PC-3 (cell line): ENCODE data around the gene CAPN5. TPM values are rescaled to one million over a fixed set of nuclear protein-coding genes. Genes with fewer than 3 reads are reported as not detected.
"Not testable (repeated sequence)": the region's sequence is repeated elsewhere in the genome, so short reads cannot be mapped to it uniquely, and the experiment has no call there.

Experiments
- ATAC-seq: fragments of 200-7000 bp; cut with Tn5 transposase; 2 replicates; pipeline ENCODE4 v1.9.1; 2020; ENCODE audit warnings: mild to moderate bottlenecking, moderate library complexity
- BruUV-seq: library from RNA; stranded (reverse); fragments of 400-500 nt; replicated peaks from 2 replicates; lab custom pipeline; 2021; lab: Mats Ljungman, UMichigan
- CTCF ChIA-PET: fragments of 300-600 bp; sonication (Branson Sonifier 250); formaldehyde crosslinking; loops from one replicate; lab custom pipeline; 2022; ENCODE audit warnings: antibody characterized with exemption; lab: Charles Lee
- POLR2A ChIA-PET: fragments of 300-600 bp; sonication (Branson Sonifier 250); formaldehyde crosslinking; loops from one replicate; lab custom pipeline; 2022; ENCODE audit warnings: antibody characterized with exemption; ENCODE audit not compliant: unreplicated experiment; lab: Charles Lee
- DNase-seq: peaks from one replicate; pipeline ENCODE4 v3.0.0-alpha.2; 2015
- H2AFZ ChIP-seq: fragments of 300-600 bp; sonication (generic); 2 replicates; pipeline ENCODE4 v1.6.0; 2016; ENCODE audit warnings: antibody characterized with exemption, low read length
- H3F3A ChIP-seq: fragments of 300-600 bp; sonication (generic); one replicate; pipeline ENCODE4 v1.6.0; 2017; ENCODE audit warnings: antibody characterized with exemption, low read length, control low read depth, mild to moderate bottlenecking; ENCODE audit not compliant: unreplicated experiment
- H3K27ac ChIP-seq: fragments of 300-600 bp; sonication (generic); 2 replicates; pipeline ENCODE4 v1.5.1; 2016; ENCODE audit warnings: mild to moderate bottlenecking, low read length
- H3K27me3 ChIP-seq: fragments of 300-600 bp; sonication (generic); 2 replicates; pipeline ENCODE4 v1.6.1; 2016; ENCODE audit warnings: low read length, mixed read lengths
- H3K36me3 ChIP-seq: fragments of 300-600 bp; sonication (generic); 2 replicates; pipeline ENCODE4 v1.6.1; 2016; ENCODE audit warnings: low read depth, mixed run types, low read length, mixed read lengths
- H3K4me1 ChIP-seq: fragments of 300-600 bp; sonication (generic); 2 replicates; pipeline ENCODE4 v1.5.1; 2016; ENCODE audit warnings: low read length; ENCODE audit not compliant: insufficient read depth
- H3K4me2 ChIP-seq: fragments of 300-600 bp; sonication (generic); 2 replicates; pipeline ENCODE4 v1.6.0; 2016; ENCODE audit warnings: low read length
- H3K4me3 ChIP-seq: fragments of 300-600 bp; sonication (generic); 2 replicates; pipeline ENCODE4 v1.5.1; 2016; ENCODE audit warnings: mild to moderate bottlenecking, low read length, mixed read lengths
- H3K79me2 ChIP-seq: fragments of 300-600 bp; sonication (generic); 2 replicates; pipeline ENCODE4 v1.6.1; 2017; ENCODE audit warnings: low read length, mixed read lengths
- H3K9ac ChIP-seq: fragments of 300-600 bp; sonication (generic); 2 replicates; pipeline ENCODE4 v1.6.0; 2016; ENCODE audit warnings: mild to moderate bottlenecking, low read length
- H3K9me2 ChIP-seq: fragments of 300-600 bp; sonication (generic); replicated peaks from 2 replicates; pipeline ENCODE4 v1.6.1; 2016; ENCODE audit warnings: mixed run types, low read length, mixed read lengths
- H3K9me3 ChIP-seq: fragments of 300-600 bp; sonication (generic); 2 replicates; pipeline ENCODE4 v1.6.1; 2016; ENCODE audit warnings: low read length, mixed read lengths
- H4K20me1 ChIP-seq: fragments of 300-600 bp; sonication (generic); 2 replicates; pipeline ENCODE4 v1.6.1; 2016; ENCODE audit warnings: low read length, mixed read lengths
- EZH2 ChIP-seq: fragments of 300-600 bp; sonication (generic); IDR thresholded peaks from one replicate; pipeline ENCODE4 v1.6.1; 2017; ENCODE audit warnings: antibody characterized with exemption, mild to moderate bottlenecking, low read length; ENCODE audit not compliant: unreplicated experiment
- EZH2phosphoT487 ChIP-seq: fragments of 300-600 bp; sonication (generic); IDR thresholded peaks from 2 replicates; pipeline ENCODE4 v1.6.1; 2018; ENCODE audit warnings: mild to moderate bottlenecking, antibody characterized with exemption, low read length, borderline replicate concordance
- intact Hi-C: fragments of 100-400 bp; cut with micrococcal nuclease; formaldehyde crosslinking; loops from 2 replicates; pipeline ENCODE4 v1.9.0; 2023
- total RNA-seq: library from RNA; depleted of rRNA; stranded (reverse); fragments of >200 nt; gene quantifications from 2 replicates; pipeline ENCODE4 v1.2.3, GENCODE V29; 2014
- TF ChIP-seq, protein P1 (sequence below): fragments of 300-600 bp; sonication (generic); conservative IDR thresholded peaks from 2 replicates; pipeline ENCODE4 v1.5.1; 2017; ENCODE audit warnings: antibody characterized with exemption, low read depth, mild to moderate bottlenecking, low read length

Gene CAPN5
- total RNA-seq, 1 experiment from 2014 or later: 6.3 TPM

- TF ChIP-seq, protein P1, sequence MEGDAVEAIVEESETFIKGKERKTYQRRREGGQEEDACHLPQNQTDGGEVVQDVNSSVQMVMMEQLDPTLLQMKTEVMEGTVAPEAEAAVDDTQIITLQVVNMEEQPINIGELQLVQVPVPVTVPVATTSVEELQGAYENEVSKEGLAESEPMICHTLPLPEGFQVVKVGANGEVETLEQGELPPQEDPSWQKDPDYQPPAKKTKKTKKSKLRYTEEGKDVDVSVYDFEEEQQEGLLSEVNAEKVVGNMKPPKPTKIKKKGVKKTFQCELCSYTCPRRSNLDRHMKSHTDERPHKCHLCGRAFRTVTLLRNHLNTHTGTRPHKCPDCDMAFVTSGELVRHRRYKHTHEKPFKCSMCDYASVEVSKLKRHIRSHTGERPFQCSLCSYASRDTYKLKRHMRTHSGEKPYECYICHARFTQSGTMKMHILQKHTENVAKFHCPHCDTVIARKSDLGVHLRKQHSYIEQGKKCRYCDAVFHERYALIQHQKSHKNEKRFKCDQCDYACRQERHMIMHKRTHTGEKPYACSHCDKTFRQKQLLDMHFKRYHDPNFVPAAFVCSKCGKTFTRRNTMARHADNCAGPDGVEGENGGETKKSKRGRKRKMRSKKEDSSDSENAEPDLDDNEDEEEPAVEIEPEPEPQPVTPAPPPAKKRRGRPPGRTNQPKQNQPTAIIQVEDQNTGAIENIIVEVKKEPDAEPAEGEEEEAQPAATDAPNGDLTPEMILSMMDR: no peak
- no peak for TF ChIP-seq EZH2
- TF ChIP-seq EZH2phosphoT487: no peak
- ChIA-PET CTCF (interaction anchor here (1.2 kb wide), 1 partner anchor 177 kb away, joined by 3 read pairs; no protein-coding TSS in a partner anchor), POLR2A (no interaction called here)
- no peaks in the 10 kb centered on the region for H3K9me2 ChIP-seq
- H3F3A ChIP-seq: no peaks in the 10 kb centered on the region
- H4K20me1 ChIP-seq: no peaks in the 10 kb centered on the region
- no peak overlapping the region for H3K9ac ChIP-seq
- intact Hi-C loops: no loop called here
- DNase-seq (no peak), ATAC-seq (no peak)
- H3K36me3 ChIP-seq: no peaks in the 10 kb centered on the region
- no peak overlapping the region for H2AFZ ChIP-seq
- no peaks in the 10 kb centered on the region for H3K27me3 ChIP-seq
- H3K4me2 ChIP-seq: no peak overlapping the region
- no peaks in the 10 kb centered on the region for H3K79me2 ChIP-seq
- H3K9me3 ChIP-seq: no peaks in the 10 kb centered on the region
- BruUV-seq: no TSS peak
- no peak overlapping the region for H3K4me3 ChIP-seq
- peaks cover 2% of the 10 kb centered on the region; the same call in 1 of the 2 replicates for H3K4me1 ChIP-seq
- no peak overlapping the region for H3K27ac ChIP-seq
Observed at GRCh38 chr11:77095551-77096490, 29.1 kb downstream of the CAPN5 start.

DNA sequence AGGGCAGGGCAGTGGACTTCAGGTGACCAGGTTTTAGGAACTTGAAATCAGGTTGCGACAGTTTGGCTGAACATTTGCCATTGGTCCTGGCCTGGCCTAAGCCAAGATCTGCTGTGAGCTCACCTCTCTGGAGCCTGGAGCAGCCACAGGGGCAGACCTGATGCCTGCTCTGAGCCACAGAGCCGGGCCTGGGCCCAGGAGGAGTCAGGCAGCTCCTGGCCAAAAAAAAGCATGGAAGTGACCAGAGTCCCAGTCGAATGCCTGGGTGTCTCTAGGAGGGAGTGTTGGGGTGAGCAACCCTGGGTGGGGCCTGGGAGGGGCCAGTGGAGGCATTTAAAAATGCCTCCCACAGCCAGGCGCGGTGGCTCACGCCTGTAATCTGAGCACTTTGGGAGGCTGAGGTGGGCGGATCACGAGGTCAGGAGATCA lies 29.8 kb downstream of the CAPN5 start:
- Histone ChIP-seq H3K9me3 (no peaks in the 10 kb centered on the region), H3K4me1 (no peaks in the 10 kb centered on the region), H2AFZ (no peak overlapping the region), H3K9ac (no peak overlapping the region), H3F3A (no peaks in the 10 kb centered on the region), H3K36me3 (no peaks in the 10 kb centered on the region), H3K79me2 (no peaks in the 10 kb centered on the region), H4K20me1 (no peaks in the 10 kb centered on the region), H3K9me2 (no peaks in the 10 kb centered on the region), H3K27me3 (no peaks in the 10 kb centered on the region), H3K4me3 (no peak overlapping the region), H3K4me2 (no peak overlapping the region), H3K27ac (no peak overlapping the region)
- POLR2A ChIA-PET: no interaction called here
- no TSS peak for BruUV-seq
- ATAC-seq (no peak), DNase-seq (no peak)
- CTCF ChIA-PET: interaction anchor here (0.6 to 1.2 kb wide), 2 partner anchors 49 to 178 kb away, joined by 3 to 5 read pairs; no protein-coding TSS in a partner anchor
- TF ChIP-seq EZH2: no peak
- TF ChIP-seq EZH2phosphoT487: no peak
- TF ChIP-seq, protein P1: no peak
- intact Hi-C loops: no loop called here

- BruUV-seq, H3K9me2 ChIP-seq, H3K36me3 ChIP-seq, H3K9ac ChIP-seq, H3K4me2 ChIP-seq, H3K27me3 ChIP-seq, POLR2A ChIA-PET, H3K9me3 ChIP-seq, H3F3A ChIP-seq, H2AFZ ChIP-seq, H3K79me2 ChIP-seq, ATAC-seq, H3K27ac ChIP-seq, H3K4me3 ChIP-seq, intact Hi-C loops, DNase-seq, H4K20me1 ChIP-seq, H3K4me1 ChIP-seq: not testable (repeated sequence)
- CTCF ChIA-PET: interaction anchor here (0.6 kb wide), 1 partner anchor 50 kb away, joined by 5 read pairs; no protein-coding TSS in a partner anchor
Observed at GRCh38 chr11:77097180-77097579, 30.4 kb downstream of the CAPN5 start.
